Measurements from ENCODE around the gene UROC1.

UROC1 gene

DNA sequence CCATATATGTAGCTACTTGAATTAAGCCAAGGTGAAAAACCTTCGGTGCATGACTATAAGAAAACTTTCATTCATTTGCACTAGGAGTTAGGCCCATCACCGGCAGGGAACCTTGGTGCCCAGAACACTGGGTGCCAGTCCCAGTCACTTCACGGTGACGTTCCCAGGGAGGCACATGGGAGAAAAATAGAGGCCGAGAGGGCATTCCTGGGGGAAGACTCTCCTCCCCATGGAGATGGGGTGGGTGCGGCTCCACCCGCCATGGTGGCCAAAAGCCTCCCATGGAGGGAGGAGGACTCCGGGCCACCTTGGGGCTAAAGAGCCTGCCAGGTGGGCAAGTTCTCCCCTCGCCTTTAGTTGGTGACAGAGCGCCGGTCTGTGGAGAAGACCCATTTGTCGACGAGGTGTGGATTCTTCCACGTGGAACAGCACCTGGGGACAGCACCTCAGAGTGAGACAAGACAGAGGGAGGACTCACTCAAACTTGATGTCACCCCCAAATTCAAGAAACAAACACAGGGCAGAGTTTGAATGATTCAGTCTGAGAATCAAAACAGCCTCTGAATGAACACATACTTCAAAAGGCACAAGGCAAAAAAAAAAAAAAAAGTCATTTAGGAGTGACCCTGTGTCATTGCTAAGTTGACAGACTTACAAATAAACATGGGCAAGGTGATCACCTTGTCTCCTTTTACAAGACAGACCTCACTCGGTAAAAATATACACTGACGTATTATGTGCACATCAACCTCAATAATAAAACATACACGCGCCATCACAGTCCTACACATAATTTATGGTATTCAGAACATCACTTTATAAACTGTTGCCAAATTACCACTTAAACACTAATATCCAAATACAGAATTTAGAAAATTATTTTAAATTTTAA, 80.5 kb downstream of the UROC1 start:
- Histone ChIP-seq H3K9me3 (ENCODE audit: low read length) (no peaks in the 10 kb centered on the region), H3K4me1 (ENCODE audit: insufficient read depth, low read length) (no peaks in the 10 kb centered on the region), H3K4me3 (ENCODE audit: low read depth in 1 of 2, low read length in 2 of 2) (no peak overlapping the region), H3K27me3 (ENCODE audit: control insufficient read depth in 1 of 2, insufficient read depth in 2 of 2, low read length in 2 of 2) (no peaks in the 10 kb centered on the region), H3K9ac (ENCODE audit: low read length) (no peak overlapping the region), H3K27ac (ENCODE audit: low read depth, low read length) (no peak overlapping the region), H3K36me3 (ENCODE audit: insufficient read depth, low read length) (peaks cover 45% of the 10 kb centered on the region)

- Histone ChIP-seq H3K27me3 (ENCODE audit: control insufficient read depth in 1 of 2, insufficient read depth in 2 of 2, low read length in 2 of 2) (no peaks in the 10 kb centered on the region), H3K4me3 (ENCODE audit: low read depth in 1 of 2, low read length in 2 of 2) (no peak overlapping the region), H3K36me3 (ENCODE audit: insufficient read depth, low read length) (peaks cover 32% of the 10 kb centered on the region), H3K4me1 (ENCODE audit: insufficient read depth, low read length) (no peaks in the 10 kb centered on the region), H3K9me3 (ENCODE audit: low read length) (no peaks in the 10 kb centered on the region), H3K27ac (ENCODE audit: low read depth, low read length) (no peak overlapping the region), H3K9ac (ENCODE audit: low read length) (no peak overlapping the region)
Measured at GRCh38 chr3:126435456-126436315, 81.9 kb downstream of the UROC1 start.

GRCh38 chr3:126434931-126435411, 82.6 kb downstream of the UROC1 start:
- Histone ChIP-seq H3K9ac (ENCODE audit: low read length) (no peak overlapping the region), H3K4me1 (ENCODE audit: insufficient read depth, low read length) (no peaks in the 10 kb centered on the region), H3K36me3 (ENCODE audit: insufficient read depth, low read length) (peaks cover 29% of the 10 kb centered on the region), H3K9me3 (ENCODE audit: low read length) (no peaks in the 10 kb centered on the region), H3K27ac (ENCODE audit: low read depth, low read length) (no peak overlapping the region), H3K4me3 (ENCODE audit: low read depth in 1 of 2, low read length in 2 of 2) (no peak overlapping the region), H3K27me3 (ENCODE audit: control insufficient read depth in 1 of 2, insufficient read depth in 2 of 2, low read length in 2 of 2) (no peaks in the 10 kb centered on the region)

- no peaks in the 10 kb centered on the region for H3K4me1 ChIP-seq (ENCODE audit: insufficient read depth, low read length)
- peaks cover 24% of the 10 kb centered on the region for H3K36me3 ChIP-seq (ENCODE audit: insufficient read depth, low read length)
Measured at GRCh38 chr3:126434264-126434590, 83.3 kb downstream of the UROC1 start.

DNA sequence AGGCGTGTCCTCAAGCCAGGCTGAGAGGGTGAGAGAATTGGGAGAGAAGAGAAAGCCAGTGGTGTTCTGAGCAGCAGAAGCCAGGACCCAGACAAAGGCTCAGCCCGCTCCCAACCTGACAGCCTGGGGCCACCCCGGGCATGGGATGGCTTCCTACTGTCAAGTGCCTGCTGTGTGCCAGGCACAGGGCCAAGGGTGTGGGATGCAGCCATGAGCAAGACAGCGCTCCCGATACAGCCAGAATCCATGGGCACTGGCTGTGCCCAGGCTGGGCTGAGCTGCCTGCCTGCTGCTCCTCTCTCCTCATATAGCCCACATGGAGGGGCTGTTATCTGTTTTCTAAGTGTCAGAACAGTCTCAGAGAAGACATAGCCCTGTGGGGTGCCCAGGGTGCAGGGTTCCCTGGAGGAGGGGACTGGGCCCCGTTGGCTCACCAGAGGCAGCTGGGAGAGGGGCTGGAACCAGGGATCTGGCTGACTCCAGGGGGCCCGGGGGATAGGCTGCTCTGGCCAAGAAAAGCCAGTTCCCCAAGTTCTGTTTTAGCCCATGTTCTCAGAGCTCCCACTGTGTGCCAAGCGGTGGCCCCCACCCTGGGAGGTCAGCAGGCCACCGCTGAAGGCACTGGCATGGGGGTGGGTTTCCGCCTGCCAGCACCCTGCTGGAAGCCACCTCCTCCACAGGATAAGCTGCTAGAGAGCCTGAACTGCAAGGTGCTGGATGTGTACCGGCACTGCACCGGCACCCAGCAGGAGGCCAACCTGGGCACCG, 83.9 kb downstream of the UROC1 start:
- H3K9me3 ChIP-seq (ENCODE audit: low read length) = no peaks in the 10 kb centered on the region
- peaks cover 21% of the 10 kb centered on the region for H3K36me3 ChIP-seq (ENCODE audit: insufficient read depth, low read length)

More at GRCh38 chr3:126434264-126434590, 83.3 kb downstream of the UROC1 start:
- H3K9ac ChIP-seq (ENCODE audit: low read length) = no peak overlapping the region
- no peaks in the 10 kb centered on the region for H3K9me3 ChIP-seq (ENCODE audit: low read length)
- no peaks in the 10 kb centered on the region for H3K27me3 ChIP-seq (ENCODE audit: control insufficient read depth in 1 of 2, insufficient read depth in 2 of 2, low read length in 2 of 2)
- H3K4me3 ChIP-seq (ENCODE audit: low read depth in 1 of 2, low read length in 2 of 2) = no peak overlapping the region
- no peak overlapping the region for H3K27ac ChIP-seq (ENCODE audit: low read depth, low read length)

GRCh38 chr3:126433105-126433430, 84.5 kb downstream of the UROC1 start:
- H3K27me3 ChIP-seq (ENCODE audit: control insufficient read depth in 1 of 2, insufficient read depth in 2 of 2, low read length in 2 of 2) = no peaks in the 10 kb centered on the region
- H3K27ac ChIP-seq (ENCODE audit: low read depth, low read length) = no peak overlapping the region
- H3K36me3 ChIP-seq (ENCODE audit: insufficient read depth, low read length) = peaks cover 14% of the 10 kb centered on the region
- no peak overlapping the region for H3K9ac ChIP-seq (ENCODE audit: low read length)
- H3K4me3 ChIP-seq (ENCODE audit: low read depth in 1 of 2, low read length in 2 of 2) = no peak overlapping the region
- H3K4me1 ChIP-seq (ENCODE audit: insufficient read depth, low read length) = no peaks in the 10 kb centered on the region
- H3K9me3 ChIP-seq (ENCODE audit: low read length) = no peaks in the 10 kb centered on the region

More for the DNA sequence above, 83.9 kb downstream of the UROC1 start:
- no peaks in the 10 kb centered on the region for H3K4me1 ChIP-seq (ENCODE audit: insufficient read depth, low read length)
- H3K27ac ChIP-seq (ENCODE audit: low read depth, low read length) = no peak overlapping the region
- no peak overlapping the region for H3K4me3 ChIP-seq (ENCODE audit: low read depth in 1 of 2, low read length in 2 of 2)
- no peak overlapping the region for H3K9ac ChIP-seq (ENCODE audit: low read length)
- no peaks in the 10 kb centered on the region for H3K27me3 ChIP-seq (ENCODE audit: control insufficient read depth in 1 of 2, insufficient read depth in 2 of 2, low read length in 2 of 2)

GRCh38 chr3:126432361-126433104, 85.0 kb downstream of the UROC1 start:
- Histone ChIP-seq H3K4me1 (ENCODE audit: insufficient read depth, low read length) (no peaks in the 10 kb centered on the region), H3K27me3 (ENCODE audit: control insufficient read depth in 1 of 2, insufficient read depth in 2 of 2, low read length in 2 of 2) (no peaks in the 10 kb centered on the region), H3K36me3 (ENCODE audit: insufficient read depth, low read length) (peaks cover 10% of the 10 kb centered on the region), H3K4me3 (ENCODE audit: low read depth in 1 of 2, low read length in 2 of 2) (no peak overlapping the region), H3K9ac (ENCODE audit: low read length) (no peak overlapping the region), H3K27ac (ENCODE audit: low read depth, low read length) (no peak overlapping the region), H3K9me3 (ENCODE audit: low read length) (no peaks in the 10 kb centered on the region)
